Esophagus squamous epithelium (tissue), 5 donors: ENCODE measurements around the gene MRC2. TPM values are rescaled to one million over a fixed set of nuclear protein-coding genes. Genes with fewer than 3 reads are reported as not detected.

ENCODE experiments used
- DNase-seq: peaks from one replicate; lab custom pipeline; 2025; lab: John Stamatoyannopoulos, UW
- H3K27ac ChIP-seq, 4 donors: fragments of 200-600 bp; sonication (generic); one replicate each; pipeline ENCODE4 v1.5.1; 2016 to 2019; ENCODE audit warnings: mild to moderate bottlenecking in 1 of 4
- H3K27me3 ChIP-seq, 4 donors: fragments of 200-600 bp; sonication (generic); 1 replicate in 3 of 4; 2 replicates in 1 of 4; pipeline versions ENCODE4 v1.5.1 to v1.6.0; 2017 to 2021; ENCODE audit warnings: antibody characterized with exemption in 1 of 4
- H3K36me3 ChIP-seq, 3 donors: fragments of 200-600 bp; sonication (generic); one replicate each; pipeline ENCODE4 v1.5.1; 2016 to 2019
- H3K4me1 ChIP-seq, 3 donors: fragments of 200-600 bp; sonication (generic); one replicate each; pipeline ENCODE4 v1.5.1; 2017 to 2019
- H3K4me3 ChIP-seq, 4 donors: fragments of 200-600 bp; sonication (generic); 1 replicate in 3 of 4; 2 replicates in 1 of 4; pipeline ENCODE4 v1.5.1; 2016 to 2019; ENCODE audit warnings: mild to moderate bottlenecking in 2 of 4, moderate library complexity in 1 of 4
- H3K9me3 ChIP-seq, 3 donors: fragments of 200-600 bp; sonication (generic); one replicate each; pipeline ENCODE4 v1.5.1; 2016 to 2019
- CTCF ChIP-seq, 6 experiments: fragments of 450-650 bp in 4 of 6; fragments of 200-600 bp in 2 of 6; sonication (generic) in 2 of 6; IDR thresholded peaks; one replicate each; pipeline ENCODE4 v1.5.1; 2016 to 2019; ENCODE audit warnings: antibody characterized with exemption in 6 of 6, mild to moderate bottlenecking in 4 of 6, moderate library complexity in 4 of 6
- POLR2A ChIP-seq, 4 donors: fragments of 450-650 bp; IDR thresholded peaks; one replicate each; pipeline ENCODE4 v1.6.1; 2017; ENCODE audit warnings: antibody characterized with exemption in 4 of 4, mild to moderate bottlenecking in 4 of 4, moderate library complexity in 3 of 4
- WGBS, 2 donors: methylation state at CpG; one replicate each; pipeline ENCODE4 v1.1.5; 2018; 5-methylcytosine and 5-hydroxymethylcytosine counted together
- intact Hi-C: fragments of 100-400 bp; cut with DNase I; formaldehyde crosslinking; loops from one replicate; pipeline ENCODE4 v1.15.0; 2022
- total RNA-seq, 4 donors: library from RNA; depleted of rRNA; stranded (reverse); fragments of >200 nt; gene quantifications; one replicate each; pipeline ENCODE4 v1.1.0, GENCODE V29; 2016
- donor health status: DM: yes; HTN: yes; CAD: no.

Gene MRC2
- total RNA-seq, 4 donors from 2014 or later, result 38.8 to 64.7 (median 61.6) TPM

DNA sequence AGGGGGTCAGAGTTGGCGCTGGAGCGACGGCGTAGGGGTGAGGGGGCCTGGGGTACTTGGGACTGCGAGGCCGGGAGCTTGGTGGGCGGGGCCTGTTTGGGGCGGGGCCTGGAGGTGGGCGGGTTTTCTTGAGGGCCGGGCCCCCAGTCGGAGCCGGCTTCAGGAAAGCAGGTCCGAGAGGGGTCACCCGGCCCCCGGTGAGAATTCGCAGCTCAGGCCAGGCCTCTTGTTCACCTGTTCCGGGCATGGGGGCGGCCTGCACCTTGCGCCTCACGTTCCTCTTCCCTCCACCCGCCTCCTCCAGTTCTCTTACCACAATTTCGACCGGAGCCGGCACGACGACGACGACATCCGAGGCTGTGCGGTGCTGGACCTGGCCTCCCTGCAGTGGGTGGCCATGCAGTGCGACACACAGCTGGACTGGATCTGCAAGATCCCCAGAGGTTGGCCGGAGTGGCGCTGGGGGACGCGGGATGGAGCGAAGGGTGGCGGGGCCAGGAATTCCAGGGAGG lies 52.5 kb downstream of the MRC2 start:
- WGBS, 2 donors, result 90 to 100% methylated on average over 1 to 10 of the region's 37 CpGs
- no peak for DNase-seq
- intact Hi-C loops, result no loop called here

GRCh38 chr17:62680541-62681052 lies 53.1 kb downstream of the MRC2 start:
- peak overlapping the region; percentile 71 to 87 (median 76) for H3K27ac ChIP-seq
- intact Hi-C loops, result no loop called here
- peaks cover 0 to 84% (median 7%) of the 10 kb centered on the region in 3 donors for H3K4me1 ChIP-seq
- peaks cover 0 to 32% (median 0%) of the 10 kb centered on the region in 3 donors for H3K36me3 ChIP-seq
- H3K4me3 ChIP-seq, result peak overlapping the region in 1 of 4 donors; percentile 7
- H3K9me3 ChIP-seq, result no peaks in the 10 kb centered on the region
- H3K27me3 ChIP-seq, result no peaks in the 10 kb centered on the region
- no peak for DNase-seq
- WGBS, 2 donors, result 51 to 68% methylated on average over 8 of the region's 36 CpGs
- no peak for TF ChIP-seq POLR2A (IDR thresholded peaks at IDR 0.05)
- TF ChIP-seq CTCF (IDR thresholded peaks at IDR 0.05), result peak in 2 of 6 experiments; percentile 26 to 32

More for the DNA sequence above, 52.5 kb downstream of the MRC2 start:
- H3K27me3 ChIP-seq, result no peaks in the 10 kb centered on the region
- peaks cover 5 to 90% (median 7%) of the 10 kb centered on the region in 3 donors for H3K4me1 ChIP-seq
- H3K36me3 ChIP-seq, result peaks cover 0 to 32% (median 0%) of the 10 kb centered on the region in 3 donors
- H3K4me3 ChIP-seq, result no peak overlapping the region
- TF ChIP-seq POLR2A (IDR thresholded peaks at IDR 0.05), result no peak
- TF ChIP-seq CTCF (IDR thresholded peaks at IDR 0.05), result no peak
- no peaks in the 10 kb centered on the region for H3K9me3 ChIP-seq
- H3K27ac ChIP-seq, result peak overlapping the region in 2 of 4 donors; percentile 79 to 87

DNA sequence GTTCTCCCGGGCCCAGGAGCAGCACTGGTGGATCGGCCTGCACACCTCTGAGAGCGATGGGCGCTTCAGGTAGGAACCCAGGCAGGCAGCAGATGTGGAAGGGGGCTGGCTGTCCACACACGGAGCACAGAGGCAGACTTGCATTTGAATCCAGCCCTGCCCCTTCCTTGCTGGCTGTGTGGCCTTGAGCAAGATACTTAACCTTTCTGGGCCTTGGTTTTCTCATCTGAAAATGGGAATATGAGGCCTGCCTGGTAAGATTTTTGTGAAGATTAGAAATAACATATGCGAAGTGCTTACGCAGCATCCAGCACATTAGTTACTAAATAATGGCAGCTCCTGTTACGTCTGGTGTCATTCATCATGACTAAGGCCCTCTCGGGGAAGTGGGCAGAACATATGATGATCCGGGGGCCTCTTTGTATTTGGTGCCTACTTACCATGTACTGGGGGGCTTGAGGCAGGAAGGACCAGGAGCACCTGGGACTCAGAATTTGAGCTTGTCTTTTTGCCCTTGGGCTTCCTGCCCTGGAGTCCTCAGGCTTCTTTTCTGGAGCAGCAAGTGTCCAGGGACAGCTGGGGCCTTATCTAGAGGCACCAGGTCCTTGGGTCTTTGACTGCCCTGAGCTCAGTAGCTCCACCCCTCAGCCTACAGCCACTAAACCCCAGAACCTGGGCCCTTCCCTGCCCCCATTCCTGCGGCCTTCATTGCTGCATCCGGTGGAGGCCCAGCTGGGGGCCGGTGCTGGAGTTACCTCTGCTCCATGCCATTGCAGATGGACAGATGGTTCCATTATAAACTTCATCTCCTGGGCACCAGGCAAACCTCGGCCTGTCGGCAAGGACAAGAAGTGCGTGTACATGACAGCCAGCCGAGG lies 53.8 kb downstream of the MRC2 start:
- peak overlapping the region in 1 of 4 donors; percentile 7 for H3K4me3 ChIP-seq
- no peak for DNase-seq

DNA sequence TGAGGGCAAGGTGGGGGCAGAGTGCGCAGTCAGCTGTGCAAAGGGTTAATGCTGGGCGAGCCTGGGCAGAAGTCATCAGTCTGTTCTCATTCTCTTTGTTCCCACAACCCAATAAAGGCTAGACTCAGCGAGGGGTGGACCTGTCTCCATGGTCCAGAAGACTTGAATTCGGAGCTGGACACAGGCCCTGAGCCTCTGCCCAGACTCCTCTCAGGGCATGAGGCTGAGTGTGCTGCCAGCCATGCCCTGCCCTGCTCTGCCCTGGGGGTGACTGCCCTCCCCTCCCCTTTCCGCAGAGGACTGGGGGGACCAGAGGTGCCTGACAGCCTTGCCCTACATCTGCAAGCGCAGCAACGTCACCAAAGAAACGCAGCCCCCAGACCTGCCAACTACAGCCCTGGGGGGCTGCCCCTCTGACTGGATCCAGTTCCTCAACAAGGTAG lies 54.5 kb downstream of the MRC2 start:
- WGBS, 2 donors, result 48 to 53% methylated on average over 3 of the region's 8 CpGs
- no peak overlapping the region for H3K4me3 ChIP-seq
- TF ChIP-seq CTCF (IDR thresholded peaks at IDR 0.05) (no peak), POLR2A (IDR thresholded peaks at IDR 0.05) (no peak)
- no peaks in the 10 kb centered on the region for H3K9me3 ChIP-seq
- H3K27me3 ChIP-seq, result no peaks in the 10 kb centered on the region
- DNase-seq, result no peak
- intact Hi-C loops, result no loop called here
- H3K36me3 ChIP-seq, result peaks cover 0 to 34% (median 0%) of the 10 kb centered on the region in 3 donors
- peak overlapping the region; percentile 71 to 87 (median 76) for H3K27ac ChIP-seq
- H3K4me1 ChIP-seq, result peaks cover 0 to 70% (median 7%) of the 10 kb centered on the region in 3 donors

More for the DNA sequence above, 53.8 kb downstream of the MRC2 start:
- H3K4me1 ChIP-seq, result peaks cover 0 to 77% (median 7%) of the 10 kb centered on the region in 3 donors
- peaks cover 0 to 32% (median 0%) of the 10 kb centered on the region in 3 donors for H3K36me3 ChIP-seq
- H3K27ac ChIP-seq, result peak overlapping the region; percentile 71 to 87 (median 76)
- intact Hi-C loops, result no loop called here
- H3K27me3 ChIP-seq, result no peaks in the 10 kb centered on the region
- no peak for TF ChIP-seq POLR2A (IDR thresholded peaks at IDR 0.05)
- peak in 1 of 6 experiments; percentile 32 for TF ChIP-seq CTCF (IDR thresholded peaks at IDR 0.05)
- 52 to 66% methylated on average over 14 to 15 of the region's 17 CpGs for WGBS, 2 donors
- H3K9me3 ChIP-seq, result no peaks in the 10 kb centered on the region
